Central memory CD8-positive, alpha-beta T cell (primary cell): ENCODE results near the gene TMEM212.
"Not testable (repeated sequence)": the region's sequence is repeated elsewhere in the genome, so short reads cannot be mapped to it uniquely, and the experiment has no call there.

Source experiments
- ATAC-seq: fragments of 150-1000 bp; cut with Tn5 transposase; replicated peaks from 2 replicates; pipeline ENCODE4 v1.10.0; 2022; ENCODE audit warnings: mild to moderate bottlenecking, moderate FRiP score, moderate number of reproducible peaks; ENCODE audit not compliant: poor library complexity, severe bottlenecking; ENCODE audit errors: extremely low read depth
- DNase-seq, 2 donors: peaks; one replicate each; pipeline ENCODE4 v3.0.0; 2021; ENCODE audit warnings: low spot score in 2 of 2
- H3K27ac Mint-ChIP-seq: one replicate; pipeline ENCODE4 v1.8.0; 2022; ENCODE audit warnings: low read depth, mild to moderate bottlenecking, moderate library complexity, mixed read lengths
- H3K27me3 Mint-ChIP-seq: one replicate; pipeline ENCODE4 v1.8.0; 2022; ENCODE audit warnings: mixed read lengths
- H3K36me3 Mint-ChIP-seq: one replicate; pipeline ENCODE4 v1.8.0; 2022; ENCODE audit warnings: mild to moderate bottlenecking, moderate library complexity, mixed read lengths; ENCODE audit not compliant: insufficient read depth
- H3K4me1 Mint-ChIP-seq: one replicate; pipeline ENCODE4 v1.8.0; 2022; ENCODE audit warnings: mixed read lengths
- H3K4me3 Mint-ChIP-seq: one replicate; pipeline ENCODE4 v1.8.0; 2022; ENCODE audit warnings: mild to moderate bottlenecking, moderate library complexity, mixed read lengths
- H3K9me3 Mint-ChIP-seq: one replicate; pipeline ENCODE4 v1.8.0; 2022; ENCODE audit warnings: mixed read lengths

TMEM212 gene

DNA sequence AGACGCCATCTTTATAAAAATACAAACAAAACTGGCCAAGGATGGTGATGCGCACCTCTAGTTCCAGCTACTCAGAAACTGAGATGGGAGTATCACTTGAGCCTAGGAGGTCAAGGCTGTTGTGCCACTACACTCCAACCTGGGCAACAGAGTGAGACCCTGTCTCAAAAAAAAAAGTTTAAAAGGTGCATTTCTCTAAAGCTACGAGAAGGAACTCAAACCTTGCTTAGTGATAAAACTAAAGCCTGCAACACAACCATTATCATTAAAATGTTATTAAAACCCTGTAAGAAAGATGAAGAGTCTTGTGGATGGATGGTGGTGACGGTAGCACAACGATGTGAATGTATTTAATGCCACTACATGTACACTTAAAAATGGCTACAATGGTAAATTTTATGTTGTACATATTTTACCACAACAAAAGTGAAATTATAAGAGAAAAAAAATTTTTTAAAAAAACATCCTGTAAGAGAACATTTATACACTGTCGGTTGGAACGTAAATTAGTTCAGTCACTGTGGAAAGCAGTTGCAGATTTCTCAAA is 35.9 kb upstream of the TMEM212 start:
- Mint-ChIP-seq H3K27ac (no peak overlapping the region), H3K4me1 (peaks cover 16% of the 10 kb centered on the region), H3K9me3 (no peaks in the 10 kb centered on the region), H3K36me3 (no peaks in the 10 kb centered on the region), H3K27me3 (peaks cover 43% of the 10 kb centered on the region), H3K4me3 (no peak overlapping the region)
- ATAC-seq (no peak), DNase-seq (no peak)

DNA sequence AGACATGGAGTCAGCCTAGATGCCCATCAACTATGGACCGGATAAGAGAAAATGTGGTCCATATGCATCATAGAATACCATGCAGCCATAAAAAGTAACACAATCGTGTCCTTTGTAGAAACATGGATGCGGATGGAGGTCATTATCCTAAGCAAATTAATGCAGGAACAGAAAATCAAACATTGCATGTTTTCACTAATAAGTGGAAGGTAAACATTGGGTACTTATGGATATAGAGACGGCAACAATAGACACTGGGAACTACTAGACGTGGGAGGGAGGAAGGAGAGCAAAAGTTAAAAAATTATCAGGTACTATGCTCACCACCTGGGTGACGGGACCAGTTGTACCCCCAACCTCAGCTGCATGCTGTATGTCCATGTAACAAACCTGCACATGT is 35.3 kb upstream of the TMEM212 start:
- no peak overlapping the region for H3K27ac Mint-ChIP-seq
- ATAC-seq (no peak), DNase-seq (no peak)
- H3K36me3 Mint-ChIP-seq, result no peaks in the 10 kb centered on the region
- H3K9me3 Mint-ChIP-seq, result no peaks in the 10 kb centered on the region
- H3K27me3 Mint-ChIP-seq, result peaks cover 41% of the 10 kb centered on the region
- no peak overlapping the region for H3K4me3 Mint-ChIP-seq
- H3K4me1 Mint-ChIP-seq, result peaks cover 16% of the 10 kb centered on the region

DNA sequence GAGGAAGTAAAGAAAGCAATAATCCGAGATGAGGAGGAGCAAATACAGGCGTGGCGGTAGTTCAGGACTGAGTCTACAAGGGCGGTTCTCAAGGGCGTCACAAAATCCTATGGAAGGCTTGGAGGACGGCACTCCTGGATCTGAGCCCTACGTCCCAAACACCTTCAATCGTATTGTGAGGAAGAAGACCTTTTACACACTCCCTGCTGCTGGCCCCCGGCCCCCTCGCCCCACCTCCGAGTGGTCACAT is 33.6 kb upstream of the TMEM212 start:
- H3K9me3 Mint-ChIP-seq, result no peaks in the 10 kb centered on the region
- H3K27ac Mint-ChIP-seq, result peak overlapping the region; percentile 52
- no peaks in the 10 kb centered on the region for H3K36me3 Mint-ChIP-seq
- H3K27me3 Mint-ChIP-seq, result peaks cover 53% of the 10 kb centered on the region
- ATAC-seq (peak; percentile 11), DNase-seq (no peak)
- H3K4me3 Mint-ChIP-seq, result peak overlapping the region; percentile 77
- peaks cover 16% of the 10 kb centered on the region for H3K4me1 Mint-ChIP-seq

DNA sequence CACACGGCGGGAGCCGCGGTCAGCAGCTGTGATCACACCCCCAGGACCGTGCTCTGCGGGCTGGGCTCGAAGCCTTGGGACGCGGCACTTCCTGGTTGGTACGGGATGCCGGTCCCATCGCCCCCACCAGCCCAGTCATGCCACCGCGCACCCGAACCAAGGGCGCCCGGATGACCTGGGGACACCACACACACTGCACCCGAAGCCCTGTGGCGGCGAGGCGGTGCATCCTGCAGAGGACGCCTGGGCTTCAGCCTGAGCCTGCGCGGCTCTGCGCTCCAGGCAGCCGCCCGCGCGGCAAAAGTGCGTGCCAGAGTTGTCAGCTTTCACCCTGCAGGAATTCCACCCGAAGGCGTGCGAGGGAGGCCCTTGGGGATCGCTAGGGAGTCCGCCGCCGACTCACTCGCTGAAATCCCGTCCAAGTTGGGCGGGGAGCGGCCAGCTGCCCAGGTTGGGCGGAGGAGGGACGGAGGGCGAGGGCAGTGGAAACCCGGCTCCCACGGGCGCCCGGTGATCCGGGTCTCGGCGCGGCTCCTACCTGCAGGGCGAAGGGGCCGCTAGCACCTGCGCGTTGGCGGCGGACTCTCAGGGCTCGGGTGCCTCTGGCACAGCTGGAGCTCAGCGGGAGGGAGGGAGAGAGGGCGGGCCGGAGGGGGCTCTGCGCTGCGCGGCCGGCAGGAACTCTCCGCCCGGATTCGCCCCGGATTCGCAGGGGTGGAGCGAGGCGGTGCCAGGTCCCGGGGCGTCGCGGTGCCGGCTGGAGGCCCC is 33.1 kb upstream of the TMEM212 start, which contains the start of gene PLD1:
TSS of gene PLD1 (minus strand) at position 623 of the 768 bp plus-strand sequence. CDS start 72,432 bp downstream, outside the sequence.
- ATAC-seq (peak; percentile 83), DNase-seq (peak; percentile 14 to 40)
- Mint-ChIP-seq H3K27ac (peak within 1 kb of the TSS; percentile 52), H3K4me1 (peaks cover 16% of the 10 kb centered on the region), H3K27me3 (peaks cover 55% of the 10 kb centered on the region), H3K9me3 (no peaks in the 10 kb centered on the region), H3K4me3 (peak within 1 kb of the TSS; percentile 77), H3K36me3 (no peaks in the 10 kb centered on the region)

DNA sequence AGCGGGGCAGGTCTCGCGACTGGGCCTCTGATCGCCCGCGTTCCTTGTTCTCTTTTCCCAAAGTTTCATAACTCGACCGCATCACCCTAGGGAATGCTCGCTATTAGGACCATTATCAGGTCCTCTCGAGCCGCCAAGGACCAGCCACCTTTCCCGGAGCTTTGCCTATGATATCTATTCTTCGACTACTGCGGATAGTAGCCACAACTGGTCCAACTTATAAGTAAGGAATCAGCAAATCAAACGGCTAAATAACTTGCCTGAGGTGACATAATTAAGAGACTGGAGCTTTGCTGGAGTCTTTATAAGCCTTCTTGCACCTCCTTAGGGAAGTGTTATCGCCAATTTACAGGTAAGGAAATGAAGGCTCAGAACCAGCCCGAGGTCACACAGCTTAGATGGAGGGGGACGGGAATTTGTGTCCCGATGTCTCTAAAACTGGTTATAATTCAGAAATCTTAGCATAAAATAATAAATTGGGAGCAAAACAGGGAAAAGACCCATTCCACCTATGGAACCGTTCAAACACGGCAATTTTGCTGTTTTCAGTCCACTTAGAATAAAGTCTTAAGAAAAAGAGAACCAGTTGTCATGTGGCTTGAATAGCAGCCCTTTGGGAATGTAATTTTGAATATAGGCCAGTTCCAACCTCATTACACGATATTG is 32.4 kb upstream of the TMEM212 start:
- no peak for ATAC-seq
- DNase-seq, result no peak
- Mint-ChIP-seq H3K27ac (no peak overlapping the region), H3K4me1 (peaks cover 16% of the 10 kb centered on the region), H3K27me3 (peaks cover 55% of the 10 kb centered on the region), H3K9me3 (no peaks in the 10 kb centered on the region), H3K4me3 (peak overlapping the region; percentile 70), H3K36me3 (no peaks in the 10 kb centered on the region)

DNA sequence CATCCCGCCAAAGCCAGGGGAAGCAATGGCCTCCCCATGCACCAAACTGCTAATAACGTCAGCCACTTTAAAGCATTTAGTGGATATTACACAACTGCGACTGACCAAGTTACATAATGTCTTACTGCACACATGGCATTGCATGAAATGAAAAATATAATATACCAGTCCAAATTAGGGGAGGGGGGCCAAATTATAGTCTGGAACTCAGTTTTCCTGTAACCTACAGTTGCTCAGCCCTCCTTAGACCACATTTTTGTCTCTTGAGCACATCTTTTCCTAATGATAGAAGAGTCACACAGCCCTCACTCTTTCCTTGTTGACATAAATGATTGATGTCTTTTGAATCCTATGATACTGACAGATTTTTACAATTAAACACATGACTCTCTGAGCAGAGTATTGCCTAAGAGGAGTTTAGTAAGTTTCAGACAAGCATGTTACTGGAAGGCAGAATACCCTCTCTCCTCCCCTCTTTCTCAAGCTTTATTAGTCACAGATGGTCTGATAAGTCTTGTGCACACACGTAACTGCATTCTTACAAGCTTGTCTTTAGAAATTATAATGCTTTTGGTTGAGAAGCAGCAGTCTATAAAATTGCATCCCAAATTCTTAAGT is 31.7 kb upstream of the TMEM212 start:
- no peak for DNase-seq
- Mint-ChIP-seq H3K27ac (no peak overlapping the region), H3K36me3 (no peaks in the 10 kb centered on the region), H3K4me1 (peaks cover 16% of the 10 kb centered on the region), H3K27me3 (peaks cover 55% of the 10 kb centered on the region), H3K4me3 (peak overlapping the region; percentile 70), H3K9me3 (no peaks in the 10 kb centered on the region)
- no peak for ATAC-seq

DNA sequence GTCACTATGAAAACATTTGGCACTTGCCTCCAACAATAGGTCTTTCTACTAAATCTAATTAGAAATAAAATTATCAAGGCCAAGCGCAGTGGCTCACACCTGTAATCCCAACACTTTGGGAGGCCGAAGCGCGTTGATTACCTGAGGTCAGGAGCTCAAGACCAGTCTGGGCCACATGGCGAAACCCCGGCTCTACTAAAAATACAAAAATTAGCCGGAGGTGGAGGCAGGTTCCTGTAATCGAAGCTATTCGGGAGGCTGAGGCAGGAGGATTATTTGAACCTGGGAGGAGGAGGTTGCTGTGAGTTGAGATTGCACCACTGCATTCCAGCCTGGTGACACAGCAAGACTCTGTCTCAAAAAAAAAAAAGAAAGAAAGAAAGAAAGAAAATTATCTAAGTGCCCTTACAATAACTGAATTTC is 31.2 kb upstream of the TMEM212 start:
- no peak for DNase-seq
- Mint-ChIP-seq H3K4me3 (no peak overlapping the region), H3K9me3 (no peaks in the 10 kb centered on the region), H3K4me1 (peaks cover 16% of the 10 kb centered on the region), H3K36me3 (no peaks in the 10 kb centered on the region), H3K27ac (no peak overlapping the region), H3K27me3 (peaks cover 55% of the 10 kb centered on the region)
- no peak for ATAC-seq

DNA sequence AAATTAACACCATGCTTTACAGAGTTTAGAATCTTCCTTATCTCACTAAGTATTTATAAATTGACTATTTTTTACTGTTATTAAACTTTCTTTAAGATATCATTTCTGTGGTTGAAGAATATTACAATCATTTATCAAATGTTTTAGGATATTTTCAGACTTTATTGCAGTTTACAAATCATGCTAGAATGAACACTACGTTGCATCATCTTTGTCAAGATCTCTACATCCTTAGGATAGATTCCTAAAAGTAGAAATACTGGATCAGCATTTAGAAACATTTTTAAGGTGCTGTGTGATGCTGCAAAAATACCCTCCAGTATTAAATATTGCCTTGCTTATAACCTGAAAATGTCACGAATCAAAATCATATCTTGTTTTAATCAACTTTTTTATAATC is 30.3 kb upstream of the TMEM212 start:
- no peak for ATAC-seq
- DNase-seq, result no peak
- Mint-ChIP-seq H3K36me3 (no peaks in the 10 kb centered on the region), H3K9me3 (no peaks in the 10 kb centered on the region), H3K4me1 (peaks cover 16% of the 10 kb centered on the region), H3K27ac (no peak overlapping the region), H3K27me3 (peaks cover 59% of the 10 kb centered on the region), H3K4me3 (no peak overlapping the region)

DNA sequence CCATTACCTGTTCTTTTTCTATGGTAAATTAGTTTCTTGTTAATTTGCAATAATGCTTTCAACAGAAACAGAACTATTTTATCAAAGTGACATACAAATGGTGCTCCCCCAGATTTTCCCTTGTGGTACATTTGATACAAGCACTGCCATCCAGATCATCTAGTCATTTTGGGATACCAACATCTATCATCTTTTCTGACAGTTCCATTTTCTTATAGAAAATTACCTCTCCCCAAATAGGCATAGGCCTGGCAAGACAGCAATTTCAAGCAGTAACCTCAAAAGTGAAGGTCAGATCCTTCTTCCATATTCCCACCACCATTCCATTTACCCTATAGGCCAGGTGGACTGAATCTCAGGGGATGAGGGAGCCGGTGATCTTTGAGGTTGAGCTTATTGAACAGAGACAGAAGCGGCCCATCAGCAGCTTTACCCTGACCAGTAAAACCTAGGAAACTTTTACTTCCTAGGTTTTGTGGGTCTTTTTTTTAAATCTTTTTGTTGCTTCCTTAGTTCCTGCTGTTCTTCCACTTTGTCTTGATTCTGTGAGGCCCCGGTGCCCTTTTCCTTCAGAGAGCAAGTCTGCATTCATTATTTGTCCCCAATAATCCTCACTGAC is 29.8 kb upstream of the TMEM212 start:
- Mint-ChIP-seq H3K27me3 (peaks cover 64% of the 10 kb centered on the region), H3K9me3 (no peaks in the 10 kb centered on the region), H3K27ac (peak overlapping the region; percentile 54), H3K36me3 (no peaks in the 10 kb centered on the region), H3K4me3 (no peak overlapping the region), H3K4me1 (peaks cover 16% of the 10 kb centered on the region)
- DNase-seq (no peak), ATAC-seq (no peak)

DNA sequence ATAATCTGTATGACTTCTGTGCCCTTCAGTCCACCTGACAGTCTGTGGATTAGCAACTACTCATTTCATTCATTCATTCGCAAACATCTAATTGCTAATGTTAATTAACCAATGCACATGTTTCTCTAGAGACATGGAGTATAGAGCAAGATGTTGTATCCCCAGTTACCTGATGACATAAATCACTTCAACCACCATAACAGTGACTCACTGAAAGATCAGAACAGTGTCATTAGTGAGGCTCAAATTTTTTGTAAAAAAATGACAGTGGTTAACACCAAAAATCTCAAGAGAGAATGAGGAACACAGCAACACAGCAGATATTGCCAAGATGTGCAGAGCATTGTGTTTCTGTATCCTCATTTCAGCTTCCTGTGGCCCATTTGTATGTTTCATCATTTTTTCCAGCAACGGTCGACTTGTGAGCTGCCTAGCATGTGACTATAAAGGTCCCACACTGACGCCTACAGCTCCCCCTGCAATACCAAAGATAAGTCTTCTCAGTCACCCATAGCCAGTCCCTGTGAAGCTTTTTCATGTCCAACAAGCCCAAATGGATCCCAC is 29.2 kb upstream of the TMEM212 start:
- Mint-ChIP-seq H3K4me3 (no peak overlapping the region), H3K36me3 (no peaks in the 10 kb centered on the region), H3K27ac (peak overlapping the region; percentile 54), H3K9me3 (no peaks in the 10 kb centered on the region), H3K27me3 (peaks cover 63% of the 10 kb centered on the region), H3K4me1 (peaks cover 16% of the 10 kb centered on the region)
- DNase-seq (no peak), ATAC-seq (no peak)

DNA sequence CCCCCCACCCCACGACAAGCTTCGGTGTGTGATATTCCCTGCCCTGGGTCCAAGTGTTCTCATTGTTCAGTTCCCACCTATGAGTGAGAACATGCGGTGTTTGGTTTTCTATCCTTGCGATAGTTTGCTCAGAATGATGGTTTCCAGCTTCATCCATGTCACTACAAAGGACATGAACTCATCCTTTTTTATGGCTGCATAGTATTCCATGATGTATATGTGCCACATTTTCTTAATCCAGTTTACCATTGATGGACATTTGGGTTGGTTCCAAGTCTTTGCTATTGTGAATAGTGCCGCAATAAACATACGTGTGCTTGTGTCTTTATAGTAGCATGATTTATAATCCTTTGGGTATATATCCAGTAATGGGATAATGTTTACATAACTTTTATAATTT is 28.5 kb upstream of the TMEM212 start:
- not testable (repeated sequence) for H3K27ac Mint-ChIP-seq, H3K9me3 Mint-ChIP-seq, H3K4me1 Mint-ChIP-seq, DNase-seq, H3K4me3 Mint-ChIP-seq, ATAC-seq, H3K36me3 Mint-ChIP-seq
- peaks cover 57% of the 10 kb centered on the region for H3K27me3 Mint-ChIP-seq

DNA sequence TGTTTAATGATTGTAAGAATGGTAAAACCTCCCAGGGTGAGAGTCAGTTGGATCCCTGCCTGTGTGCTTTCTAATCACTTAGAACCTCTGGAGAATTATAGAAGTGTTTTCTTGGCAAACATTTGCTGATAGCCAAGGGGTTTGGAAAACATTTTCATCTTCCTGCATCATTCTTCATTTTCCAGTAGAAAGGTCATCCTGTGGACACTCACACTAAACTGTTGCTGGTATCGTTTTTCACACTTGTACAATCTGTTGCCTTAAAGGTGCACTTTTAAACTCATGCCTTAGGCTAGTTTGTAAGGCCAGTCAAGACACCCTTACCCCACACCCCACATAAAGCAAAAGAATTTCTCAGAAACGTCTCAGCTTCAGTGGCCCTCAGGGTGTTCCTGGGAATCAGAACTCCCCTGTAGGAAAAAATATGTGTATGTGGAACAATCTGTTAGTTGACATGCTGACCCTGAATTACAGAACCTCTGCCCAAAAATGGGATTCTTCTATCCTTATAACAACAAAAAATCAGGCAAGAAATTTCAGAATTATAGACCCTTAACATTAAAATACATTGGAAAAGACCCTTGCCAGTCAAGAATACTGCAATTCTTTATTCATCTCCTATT is 27.1 kb upstream of the TMEM212 start:
- no peaks in the 10 kb centered on the region for H3K9me3 Mint-ChIP-seq

More for the DNA sequence above, 27.1 kb upstream of the TMEM212 start:
- H3K36me3 Mint-ChIP-seq, result no peaks in the 10 kb centered on the region
- no peak overlapping the region for H3K27ac Mint-ChIP-seq
- no peak for DNase-seq
- no peaks in the 10 kb centered on the region for H3K4me1 Mint-ChIP-seq
- H3K27me3 Mint-ChIP-seq, result peaks cover 51% of the 10 kb centered on the region
- no peak for ATAC-seq
- no peak overlapping the region for H3K4me3 Mint-ChIP-seq
